ENCODE results near the gene R3HDM4.
"Not testable (repeated sequence)": the region's sequence is repeated elsewhere in the genome, so short reads cannot be mapped to it uniquely, and the experiment has no call there.

Gene R3HDM4

GRCh38 chr19:890831-891230 lies 22.2 kb downstream of the R3HDM4 start:
- DNase-seq = no peak

GRCh38 chr19:889662-890295 lies 23.2 kb downstream of the R3HDM4 start:
- no peak for DNase-seq

- DNase-seq = no peak
These were observed 24.2 kb downstream of the R3HDM4 start for GRCh38 chr19:888581-889385.

GRCh38 chr19:887599-887998 lies 25.4 kb downstream of the R3HDM4 start:
- no peak for DNase-seq

GRCh38 chr19:887072-887471 lies 25.9 kb downstream of the R3HDM4 start:
- no peak for DNase-seq

- DNase-seq = no peak
These were observed 27.3 kb downstream of the R3HDM4 start for GRCh38 chr19:885536-886224.

GRCh38 chr19:884420-885211 lies 28.4 kb downstream of the R3HDM4 start:
- DNase-seq = no peak

- DNase-seq = no peak
These were observed 29.3 kb downstream of the R3HDM4 start for GRCh38 chr19:883661-884211.

GRCh38 chr19:882871-883497 lies 30.0 kb downstream of the R3HDM4 start:
- DNase-seq = no peak

GRCh38 chr19:881385-882071 lies 31.5 kb downstream of the R3HDM4 start:
- no peak for DNase-seq

GRCh38 chr19:879711-880438 lies 33.1 kb downstream of the R3HDM4 start:
- DNase-seq = no peak

- DNase-seq = not testable (repeated sequence)
These were observed 34.1 kb downstream of the R3HDM4 start for GRCh38 chr19:878751-879561.

- not testable (repeated sequence) for DNase-seq
These were observed 34.9 kb downstream of the R3HDM4 start for GRCh38 chr19:877992-878660.

GRCh38 chr19:876780-877314 lies 36.2 kb downstream of the R3HDM4 start:
- no peak for DNase-seq

- DNase-seq = no peak
These were observed 36.9 kb downstream of the R3HDM4 start for GRCh38 chr19:876089-876488.

- no peak for DNase-seq
These were observed 37.6 kb downstream of the R3HDM4 start for GRCh38 chr19:875265-875879.

- no peak for DNase-seq
These were observed 39.4 kb downstream of the R3HDM4 start for GRCh38 chr19:873561-874041.

GRCh38 chr19:873084-873483 lies 39.9 kb downstream of the R3HDM4 start:
- peak; percentile 35 to 37 for DNase-seq

Measured in inflammatory macrophage treated with lipopolysaccharide for 1 hour (primary cell).